Effector CD4-positive, alpha-beta T cell (primary cell): ENCODE measurements around the gene NCAPD3.

Experiments used
- DNase-seq: peaks from one replicate; pipeline ENCODE4 v3.0.0-alpha.2; 2020

The NCAPD3 gene

DNA sequence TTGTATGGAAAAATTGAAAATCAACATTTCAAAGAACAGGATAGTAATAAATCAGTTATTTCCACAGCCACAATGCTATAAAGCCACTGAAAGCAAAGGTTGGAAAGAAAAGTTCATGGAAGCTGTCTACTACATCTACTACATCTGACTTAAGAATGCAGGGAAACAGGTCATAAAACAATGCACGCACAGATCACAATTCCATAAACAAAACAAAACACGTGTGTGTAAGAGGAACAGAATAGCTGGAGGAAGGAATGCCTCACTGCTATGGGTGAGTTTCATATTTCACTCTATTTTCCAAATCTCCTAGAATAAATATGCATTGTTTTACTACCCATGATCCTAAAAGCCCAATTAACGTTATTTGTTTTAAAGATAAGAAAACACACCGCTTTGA lies 66.3 kb downstream of the NCAPD3 start:
- DNase-seq: no peak

DNA sequence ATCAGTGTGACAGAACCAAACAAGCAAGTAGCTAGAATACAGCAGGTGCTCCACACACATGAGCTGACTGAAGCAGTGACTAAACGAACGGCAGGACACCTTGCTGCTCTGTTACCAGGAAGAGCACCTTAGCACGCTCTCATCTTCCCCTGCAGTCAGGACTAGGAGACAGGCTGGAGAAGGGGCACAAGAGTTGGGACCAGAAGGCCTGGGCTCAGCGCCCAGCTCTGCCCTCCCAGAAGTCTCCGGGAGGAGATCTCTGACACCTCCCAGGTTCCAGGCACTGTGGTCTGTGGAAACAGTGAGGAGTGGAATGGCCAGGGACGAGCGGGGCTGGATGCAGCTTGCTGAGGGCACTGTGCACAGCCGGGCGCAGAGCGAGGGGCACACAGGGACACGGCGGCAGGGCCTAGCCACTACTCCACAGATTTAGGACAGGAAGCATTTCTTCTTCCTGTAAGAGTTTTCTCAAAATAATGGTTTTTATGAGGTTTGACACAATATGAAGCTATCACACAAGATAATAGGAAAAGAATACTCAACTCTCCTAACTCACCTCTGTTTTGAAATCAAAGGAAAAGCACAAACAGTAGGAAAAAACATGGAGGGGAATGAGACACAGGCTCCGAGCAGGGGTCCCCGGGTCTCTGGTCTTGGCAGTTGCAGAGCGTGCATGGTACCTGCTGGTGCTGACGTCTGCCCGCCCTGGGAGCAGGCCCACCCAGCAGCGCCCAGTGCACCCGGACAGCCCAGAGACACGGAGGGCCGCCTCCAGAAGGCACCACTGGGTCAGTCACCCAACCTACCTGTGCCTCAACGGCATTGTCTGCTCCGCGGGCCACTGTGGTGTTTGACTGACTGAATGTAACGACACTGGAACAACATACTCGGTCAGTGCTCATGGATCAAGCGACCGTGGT lies 67.6 kb downstream of the NCAPD3 start:
- DNase-seq: no peak

DNA sequence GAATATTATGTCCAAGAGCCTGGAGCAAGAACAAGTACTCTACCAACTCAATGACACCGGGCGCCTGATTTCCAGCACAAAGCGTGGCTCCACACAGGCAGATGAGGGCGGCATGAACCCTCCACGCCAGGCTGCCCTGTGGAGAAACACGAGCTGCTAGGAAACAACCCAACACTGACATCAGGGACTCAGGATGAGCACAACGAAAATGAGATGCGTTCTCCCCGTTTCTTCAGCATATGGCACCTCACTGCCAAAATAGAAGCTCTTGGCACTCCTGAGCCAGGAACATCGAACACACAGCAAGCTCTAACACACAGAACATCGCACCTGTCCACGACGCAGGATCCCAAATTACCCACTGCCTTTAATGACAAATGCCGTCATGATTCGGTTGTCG lies 68.3 kb downstream of the NCAPD3 start:
- DNase-seq: no peak

DNA sequence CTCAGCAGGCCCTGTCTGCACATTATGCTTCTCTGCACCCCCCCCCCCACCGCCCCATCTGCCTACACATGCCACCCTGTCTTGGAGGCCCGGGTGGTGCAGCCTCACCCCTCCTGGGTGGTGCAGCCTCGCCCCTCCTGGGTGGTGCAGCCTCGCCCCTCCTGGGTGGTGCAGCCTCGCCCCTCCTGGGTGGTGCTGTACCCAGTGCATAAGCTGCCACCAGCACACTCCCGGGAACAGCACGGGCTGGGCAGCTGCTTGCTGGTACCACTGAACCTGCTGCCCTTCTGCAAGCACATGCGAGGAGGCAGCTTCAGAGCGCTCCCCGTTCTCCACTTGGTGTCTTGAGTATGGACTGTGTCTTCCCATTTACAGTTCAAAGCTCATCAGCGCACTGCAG lies 69.3 kb downstream of the NCAPD3 start:
- no peak for DNase-seq

DNA sequence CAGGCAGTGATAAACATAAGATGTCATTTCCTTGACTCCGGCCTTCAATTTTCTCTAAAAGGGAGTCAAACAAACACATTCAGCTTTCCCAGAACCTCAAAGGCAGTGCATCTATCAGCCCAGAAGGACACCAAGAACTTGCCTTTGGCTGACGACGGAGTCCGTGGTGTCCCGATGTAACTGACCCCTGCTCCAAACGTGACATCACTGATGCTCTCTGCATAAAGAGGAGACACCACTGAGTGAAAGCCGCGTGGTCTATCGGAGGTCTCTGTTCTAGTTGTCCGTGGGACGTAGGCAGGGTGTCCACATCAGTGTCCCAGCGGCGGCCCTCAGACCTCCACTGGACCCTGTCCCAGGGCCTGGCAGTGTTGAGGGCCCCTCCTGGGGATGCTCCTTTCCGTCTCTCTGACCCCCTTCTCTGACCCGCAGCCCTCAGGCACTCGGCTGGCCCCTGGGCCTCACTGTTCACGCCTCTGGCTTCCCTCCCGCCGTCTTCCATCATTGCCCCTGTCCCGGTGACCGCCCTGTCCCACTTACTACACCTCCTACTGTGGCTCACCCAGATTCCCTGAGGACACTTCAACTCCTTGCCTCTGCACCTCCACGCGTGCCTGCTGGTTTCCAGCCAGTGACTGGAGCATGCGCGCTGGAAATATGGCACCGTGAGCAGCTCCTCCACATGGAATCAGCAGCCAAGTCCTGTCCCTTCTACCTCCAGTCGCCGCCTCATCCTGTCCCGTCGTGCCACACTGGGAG lies 70.4 kb downstream of the NCAPD3 start:
- DNase-seq: no peak

DNA sequence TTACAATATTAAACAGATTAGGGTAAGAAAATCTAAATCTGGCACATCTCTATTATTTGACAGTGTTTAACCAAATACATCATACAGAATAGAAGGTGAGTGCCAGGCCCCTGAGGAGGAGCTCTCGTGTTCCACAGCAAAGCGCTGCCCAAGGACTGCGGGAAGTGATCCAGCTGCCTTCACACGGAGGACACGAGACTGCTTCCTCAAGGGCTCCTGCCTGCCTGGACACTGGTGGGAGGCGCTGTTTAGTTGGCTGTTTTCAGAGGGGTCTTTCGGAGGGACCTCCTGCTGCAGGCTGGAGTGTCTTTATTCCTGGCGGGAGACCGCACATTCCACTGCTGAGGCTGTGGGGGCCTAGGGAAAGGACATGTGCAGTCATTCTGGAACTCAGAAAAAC lies 71.1 kb downstream of the NCAPD3 start:
- DNase-seq: no peak

DNA sequence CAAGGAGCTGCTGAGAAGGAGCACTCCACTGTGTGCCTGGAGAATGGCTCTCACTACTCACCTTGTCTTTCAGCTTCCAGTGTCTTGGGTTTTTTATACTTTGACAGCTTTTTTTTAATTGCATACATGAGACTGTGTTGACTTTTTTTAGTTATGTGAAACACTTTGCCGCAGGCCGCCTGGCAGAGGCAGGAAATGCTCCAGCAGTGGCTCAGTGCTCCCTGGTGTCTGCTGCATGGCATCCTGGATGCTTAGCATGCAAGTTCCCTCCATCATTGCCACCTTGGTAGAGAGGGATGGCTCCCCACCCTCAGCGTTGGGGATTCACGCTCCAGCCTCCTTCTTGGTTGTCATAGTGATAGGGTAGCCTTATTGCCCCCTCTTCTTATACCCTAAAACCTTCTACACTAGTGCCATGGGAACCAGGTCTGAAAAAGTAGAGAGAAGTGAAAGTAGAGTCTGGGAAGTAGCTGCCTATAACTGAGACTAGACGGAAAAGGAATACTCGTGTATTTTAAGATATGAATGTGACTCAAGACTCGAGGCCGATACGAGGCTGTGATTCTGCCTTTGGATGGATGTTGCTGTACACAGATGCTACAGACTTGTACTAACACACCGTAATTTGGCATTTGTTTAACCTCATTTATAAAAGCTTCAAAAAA lies 72.6 kb downstream of the NCAPD3 start:
- DNase-seq: no peak

DNA sequence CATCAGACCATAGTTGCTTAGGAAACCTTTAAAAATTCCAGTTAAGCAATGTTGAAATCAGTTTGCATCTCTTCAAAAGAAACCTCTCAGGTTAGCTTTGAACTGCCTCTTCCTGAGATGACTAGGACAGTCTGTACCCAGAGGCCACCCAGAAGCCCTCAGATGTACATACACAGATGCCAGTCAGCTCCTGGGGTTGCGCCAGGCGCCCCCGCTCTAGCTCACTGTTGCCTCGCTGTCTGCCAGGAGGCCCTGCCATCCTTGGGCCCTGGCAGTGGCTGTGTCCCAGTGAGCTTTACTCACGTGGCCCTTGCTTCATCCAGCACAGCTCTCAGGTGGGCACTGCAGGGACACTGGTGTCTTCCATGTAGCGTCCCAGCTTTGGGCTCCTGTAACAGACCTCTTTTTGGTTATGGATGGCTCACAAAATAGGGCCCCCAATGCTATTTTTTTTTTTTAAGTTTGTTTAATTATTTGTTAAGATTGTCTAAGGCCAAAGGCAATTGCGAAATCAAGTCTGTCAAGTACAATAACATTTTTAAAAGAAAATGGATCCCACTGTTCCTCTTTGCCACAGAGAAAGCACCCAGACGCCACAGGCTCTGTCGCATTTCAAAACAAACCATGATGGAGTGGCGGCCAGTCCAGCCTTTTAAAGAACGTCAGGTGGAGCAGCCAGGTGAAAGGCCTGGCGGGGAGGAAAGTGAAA lies 73.4 kb downstream of the NCAPD3 start:
- no peak for DNase-seq

DNA sequence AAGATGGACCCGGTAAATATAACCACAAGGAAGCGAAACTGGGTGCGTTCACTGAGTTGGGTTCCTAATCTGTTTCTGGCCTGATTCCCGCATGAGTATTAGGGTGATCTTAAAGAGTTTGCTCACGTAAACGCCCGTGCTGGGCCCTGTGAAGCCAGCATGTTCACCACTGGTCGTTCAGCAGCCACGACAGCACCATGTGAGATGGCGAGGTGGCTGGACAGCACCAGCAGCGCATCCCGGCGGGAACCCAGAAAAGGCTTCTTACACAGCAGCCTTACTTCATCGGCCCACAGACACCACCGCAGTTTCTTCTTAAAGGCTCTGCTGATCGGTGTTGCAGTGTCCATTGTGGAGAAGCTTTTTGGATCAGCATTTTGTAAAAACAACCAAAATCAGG lies 74.4 kb downstream of the NCAPD3 start:
- DNase-seq: no peak

DNA sequence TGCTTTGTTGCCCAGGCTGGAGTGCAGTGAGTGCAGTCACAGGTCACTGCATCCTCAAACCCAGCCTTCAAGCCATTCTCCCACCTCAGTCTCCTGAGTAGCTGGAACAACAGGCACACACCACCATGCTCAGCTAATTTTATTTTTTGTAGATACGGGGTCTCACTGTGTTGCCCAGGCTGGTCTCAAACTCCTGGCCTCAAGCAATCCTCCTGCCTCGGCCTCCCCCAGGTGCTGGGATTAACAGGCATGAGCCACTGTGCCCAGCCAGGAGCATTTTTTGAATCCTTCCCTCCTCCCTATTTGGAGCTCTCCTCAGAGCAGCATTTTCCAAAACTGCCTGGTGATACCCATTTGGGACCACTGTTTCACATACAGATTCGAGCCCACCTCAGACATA lies 77.2 kb downstream of the NCAPD3 start:
- DNase-seq: no peak

DNA sequence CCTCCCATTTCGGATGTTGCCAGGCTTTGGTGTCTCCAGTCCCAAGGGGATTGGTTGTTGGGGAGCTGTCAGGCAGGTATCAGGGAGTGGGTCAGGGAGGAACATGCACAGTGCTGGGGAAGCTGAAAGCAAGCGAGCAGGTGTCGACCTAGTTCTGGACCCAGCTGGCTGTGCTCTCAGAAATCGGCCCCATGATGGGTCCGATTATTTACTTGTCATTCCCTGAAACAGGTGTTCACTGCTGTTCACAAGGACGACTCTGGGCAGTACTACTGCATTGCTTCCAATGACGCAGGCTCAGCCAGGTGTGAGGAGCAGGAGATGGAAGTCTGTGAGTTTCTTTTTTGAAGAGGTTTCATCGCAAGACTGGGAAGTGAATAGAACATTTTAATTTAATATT lies 78.1 kb downstream of the NCAPD3 start:
- DNase-seq: no peak

DNA sequence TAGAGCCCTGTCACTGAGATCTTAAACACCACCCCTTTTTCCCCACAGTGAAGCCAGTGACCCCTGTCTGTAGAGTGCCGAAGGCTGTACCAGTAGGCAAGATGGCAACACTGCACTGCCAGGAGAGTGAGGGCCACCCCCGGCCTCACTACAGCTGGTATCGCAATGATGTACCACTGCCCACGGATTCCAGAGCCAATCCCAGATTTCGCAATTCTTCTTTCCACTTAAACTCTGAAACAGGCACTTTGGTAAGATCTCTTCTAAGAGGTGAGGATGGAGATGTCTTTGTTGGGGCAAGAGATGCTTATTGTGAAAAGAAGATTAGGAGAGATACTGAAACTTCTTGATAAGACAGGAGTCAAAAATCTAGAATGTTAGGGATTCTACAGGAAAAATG lies 79.0 kb downstream of the NCAPD3 start:
- DNase-seq: no peak

DNA sequence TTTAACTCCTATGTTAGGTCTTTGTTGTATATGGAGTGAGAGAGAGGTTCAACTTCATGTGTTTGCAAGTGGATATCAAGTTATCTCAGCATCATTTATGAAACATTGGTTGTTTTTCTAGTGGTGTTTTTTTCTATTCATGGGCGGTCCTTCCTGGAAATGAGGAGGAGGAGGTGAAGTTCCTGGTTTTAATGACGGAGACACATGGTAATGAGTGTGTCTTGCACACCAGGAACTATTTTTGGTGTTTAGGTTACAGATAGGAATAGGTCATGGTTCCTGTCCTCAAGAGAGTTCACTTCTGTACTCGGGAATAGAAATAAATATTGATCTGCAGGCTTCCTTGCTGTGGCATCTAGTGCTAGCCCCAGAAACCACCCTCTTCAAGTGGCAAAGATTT lies 80.0 kb downstream of the NCAPD3 start:
- DNase-seq: no peak

DNA sequence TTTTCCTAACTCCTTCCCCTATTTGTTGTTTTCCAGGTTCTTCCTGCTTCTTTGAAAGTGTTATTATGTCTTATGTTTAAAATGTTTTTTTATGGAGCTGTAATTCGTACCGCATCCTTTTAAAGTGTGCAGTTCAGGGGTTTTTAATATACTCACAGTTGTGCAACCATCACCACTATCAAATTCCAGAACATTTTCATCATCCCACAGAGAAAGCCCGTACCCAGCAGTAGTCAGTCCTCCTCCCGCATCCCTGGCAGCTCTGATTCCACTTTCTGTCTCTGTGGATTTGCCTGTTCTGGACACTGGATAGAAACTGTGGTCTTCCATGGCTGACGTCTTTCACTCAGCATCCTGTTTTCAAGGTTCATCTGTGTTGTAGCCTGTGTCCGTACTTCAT lies 81.2 kb downstream of the NCAPD3 start:
- DNase-seq: no peak

DNA sequence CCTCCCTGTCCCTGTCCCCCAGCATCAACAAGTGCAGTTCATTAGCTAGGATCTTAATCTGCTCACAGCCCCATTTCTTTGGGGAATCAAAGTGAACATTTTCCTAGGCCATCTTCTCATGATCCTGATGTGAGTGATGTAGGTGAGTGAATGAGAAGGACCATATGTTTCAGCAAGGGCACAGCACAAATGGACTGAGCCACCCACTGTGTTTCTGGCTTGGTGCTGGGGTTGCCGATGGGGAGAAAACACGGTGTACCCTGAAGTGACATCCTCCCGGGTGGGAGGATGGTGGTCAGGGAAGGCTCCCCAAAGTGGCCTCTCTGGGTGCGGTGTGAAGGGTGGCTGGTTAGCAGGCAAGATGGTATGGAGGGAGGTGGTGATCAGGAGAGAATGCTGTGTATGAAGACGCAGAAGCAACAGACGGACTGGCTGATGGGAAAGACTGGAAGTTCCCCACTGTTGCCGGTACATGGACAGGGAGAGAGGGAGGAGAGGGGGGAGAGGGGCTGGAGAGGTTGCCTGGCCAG lies 82.7 kb downstream of the NCAPD3 start:
- DNase-seq: no peak

DNA sequence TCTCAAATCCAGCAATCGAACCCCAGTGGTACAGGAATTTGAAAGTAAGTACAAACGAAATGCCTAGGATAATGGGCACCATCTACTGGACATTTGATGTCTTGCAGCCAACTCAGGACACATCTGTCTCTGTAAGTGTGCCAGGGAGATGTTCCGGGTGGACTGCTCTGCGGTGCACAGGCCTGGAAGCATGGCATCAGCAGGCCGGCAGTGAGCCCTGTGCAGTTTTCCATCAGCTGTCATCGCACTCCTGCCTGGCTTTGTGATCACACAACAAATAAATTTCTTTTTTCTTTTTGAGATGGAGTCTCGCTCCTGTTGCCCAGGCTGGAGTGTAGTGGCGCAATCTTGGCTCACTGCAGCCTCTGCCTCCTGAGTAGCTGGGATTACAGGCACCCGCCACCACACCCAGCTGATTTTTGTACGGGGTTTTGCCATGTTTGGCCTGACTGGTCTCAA lies 83.9 kb downstream of the NCAPD3 start:
- DNase-seq: no peak

DNA sequence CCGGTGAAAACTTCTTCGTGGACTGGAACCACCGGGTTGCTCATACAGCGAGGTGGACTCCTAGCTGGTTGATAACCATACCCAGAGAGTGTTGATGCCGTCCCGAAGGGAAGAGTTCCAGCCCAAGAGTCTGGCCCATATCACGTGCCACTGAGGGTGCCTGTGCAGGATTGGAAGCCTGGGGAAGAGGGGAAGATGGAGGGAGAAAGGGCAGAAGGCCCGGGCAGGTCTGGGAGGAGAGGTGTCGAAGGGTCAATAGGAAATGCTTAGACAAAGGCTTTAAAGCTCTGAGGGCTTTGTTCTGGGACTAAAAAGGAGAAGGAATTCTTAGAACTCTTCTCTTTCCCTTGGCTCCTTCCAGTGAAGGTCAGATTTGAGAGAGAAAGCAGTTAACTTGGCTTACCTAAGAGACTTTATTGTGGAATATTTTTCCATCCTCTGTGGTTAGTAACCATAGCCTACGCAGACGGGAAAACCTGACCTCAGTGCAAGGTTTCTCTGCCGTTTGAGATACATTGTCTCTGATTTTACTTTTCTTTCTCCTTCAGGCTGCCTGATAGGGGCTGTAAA lies 84.4 kb downstream of the NCAPD3 start:
- DNase-seq: no peak

DNA sequence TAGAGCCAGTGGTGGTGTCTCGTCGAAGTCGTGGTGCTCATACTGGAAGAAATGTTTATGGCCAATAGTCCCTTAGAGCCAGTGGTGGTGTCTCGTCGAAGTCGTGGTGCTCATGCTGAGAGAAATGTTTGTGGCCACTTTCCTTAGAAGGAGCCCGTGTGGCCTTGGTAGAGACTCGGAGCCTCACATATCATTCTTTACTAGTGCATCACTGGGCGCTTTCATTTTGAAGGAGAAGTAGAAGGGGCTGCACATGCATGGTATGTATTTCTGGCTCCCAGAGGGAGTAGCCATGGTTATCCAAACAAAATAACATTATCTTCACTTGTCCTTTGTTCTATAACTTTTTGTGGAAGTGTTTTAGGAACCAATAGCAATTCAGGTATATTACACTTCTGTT lies 85.4 kb downstream of the NCAPD3 start:
- DNase-seq: no peak

DNA sequence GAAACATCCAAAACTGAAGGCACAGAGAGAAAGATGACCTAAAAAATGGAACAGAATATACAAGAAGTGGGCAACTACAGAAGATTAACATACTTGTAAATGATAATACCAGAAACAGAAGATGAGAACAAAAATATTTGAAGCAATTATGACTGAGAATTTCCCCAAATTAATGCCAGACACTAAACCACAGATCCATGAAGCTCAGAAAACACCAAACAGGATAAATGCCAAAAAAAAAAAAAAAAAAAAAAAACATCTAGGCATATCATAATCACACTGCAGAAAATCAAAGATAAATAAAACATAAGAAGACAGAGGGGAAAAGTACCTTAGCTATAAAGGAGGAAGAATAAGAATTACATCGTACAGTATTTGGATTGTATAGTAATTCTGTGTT lies 89.6 kb downstream of the NCAPD3 start:
- DNase-seq: no peak

DNA sequence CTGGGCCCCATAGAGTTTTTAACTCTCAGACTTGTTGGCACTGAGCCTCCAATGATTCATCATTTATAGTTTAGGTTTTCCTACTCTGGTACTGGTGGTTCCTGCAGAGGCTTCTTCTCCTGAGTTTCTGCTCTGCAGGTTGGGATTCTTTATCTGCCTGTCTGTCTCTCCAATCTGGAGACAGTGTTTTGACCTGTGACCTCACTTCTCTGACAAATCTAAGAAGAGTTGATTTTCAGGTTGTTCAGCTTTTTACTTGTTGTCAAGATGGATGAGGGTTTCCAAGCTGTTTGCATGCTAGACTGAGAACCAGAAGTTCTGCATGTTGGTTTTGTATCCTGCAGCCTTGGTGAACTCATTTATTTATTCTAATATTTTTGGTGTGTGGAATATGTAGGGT lies 91.0 kb downstream of the NCAPD3 start:
- DNase-seq: no peak

DNA sequence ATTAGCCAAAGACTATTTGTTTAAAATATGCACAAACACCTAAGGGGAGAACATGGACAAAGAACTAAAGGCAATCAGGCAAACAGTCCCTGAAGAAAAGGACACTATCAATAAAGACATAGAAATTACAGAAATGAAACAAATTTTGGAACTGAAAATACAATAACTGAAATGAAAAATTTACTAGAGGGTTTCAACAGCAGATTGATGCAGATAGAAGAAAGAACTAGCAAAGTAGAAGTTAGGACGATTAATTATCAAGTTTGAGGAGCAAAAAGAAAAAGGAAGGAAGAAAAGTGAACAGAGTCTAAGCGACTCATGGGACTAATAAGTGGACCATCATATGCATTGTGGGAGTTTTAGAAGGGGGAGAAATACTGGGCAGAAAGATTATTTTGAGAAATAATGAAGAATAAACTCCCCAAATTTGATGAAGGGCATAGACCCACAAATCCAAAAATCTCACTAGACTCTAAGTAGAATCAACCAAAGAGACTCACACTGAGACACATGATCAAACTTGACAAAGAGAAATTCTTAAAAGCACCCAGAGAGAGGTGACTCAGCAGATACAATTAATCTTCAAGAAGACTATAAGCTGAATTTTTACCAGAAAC lies 92.0 kb downstream of the NCAPD3 start:
- no peak for DNase-seq
